ENCODE results near the gene BCO2.
"Not testable (repeated sequence)": the region's sequence is repeated elsewhere in the genome, so short reads cannot be mapped to it uniquely, and the experiment has no call there.

BCO2 gene

GRCh38 chr11:112174789-112175598, at the start of gene BCO2:
Gene BCO2 (plus strand): TSS chr11:112175512. CDS start chr11:112175602, 90 bp downstream.
- peak; percentile 67 for DNase-seq

- no peak for DNase-seq
Observed at GRCh38 chr11:112127056-112127455, 48.3 kb upstream of the BCO2 start.

GRCh38 chr11:112128483-112129121, 46.7 kb upstream of the BCO2 start:
- DNase-seq: peak; percentile 21

GRCh38 chr11:112129656-112130055, 45.7 kb upstream of the BCO2 start:
- DNase-seq: peak; percentile 43

- no peak for DNase-seq
Observed at GRCh38 chr11:112132737-112133136, 42.6 kb upstream of the BCO2 start.

- no peak for DNase-seq
Observed at GRCh38 chr11:112134473-112134872, 40.8 kb upstream of the BCO2 start.

GRCh38 chr11:112143597-112143996, 31.7 kb upstream of the BCO2 start:
- DNase-seq: no peak

- DNase-seq: no peak
Observed at GRCh38 chr11:112150517-112150916, 24.8 kb upstream of the BCO2 start.

- DNase-seq: peak; percentile 66
Observed at GRCh38 chr11:112156153-112156955, 19.0 kb upstream of the BCO2 start.

GRCh38 chr11:112156956-112157766, 18.2 kb upstream of the BCO2 start:
- DNase-seq: peak; percentile 31

GRCh38 chr11:112159098-112160065, 15.9 kb upstream of the BCO2 start:
- peak; percentile 31 for DNase-seq

- no peak for DNase-seq
Observed at GRCh38 chr11:112160091-112160848, 15.0 kb upstream of the BCO2 start.

GRCh38 chr11:112161012-112161411, 14.3 kb upstream of the BCO2 start:
- DNase-seq: no peak

- not testable (repeated sequence) for DNase-seq
Observed at GRCh38 chr11:112162200-112162599, 13.1 kb upstream of the BCO2 start.

- DNase-seq: no peak
Observed at GRCh38 chr11:112162761-112163546, 12.4 kb upstream of the BCO2 start.

GRCh38 chr11:112163875-112164685, 11.2 kb upstream of the BCO2 start, which contains the start of gene IL18:
Gene IL18 (minus strand): TSS chr11:112164094. CDS start chr11:112155053, 9,041 bp downstream.
- peak; percentile 81 for DNase-seq

GRCh38 chr11:112165049-112165448, 10.3 kb upstream of the BCO2 start:
- DNase-seq: no peak

- no peak for DNase-seq
Observed at GRCh38 chr11:112166562-112166961, 8.8 kb upstream of the BCO2 start.

- DNase-seq: no peak
Observed at GRCh38 chr11:112167145-112167544, 8.2 kb upstream of the BCO2 start, which contains the start of gene TEX12. Gene TEX12 (plus strand): TSS chr11:112167372. CDS start chr11:112169269, 1,897 bp downstream.
